CD1c-positive myeloid dendritic cell (primary cell): ENCODE results near the gene PRTN3.
"Not testable (repeated sequence)": the region's sequence is repeated elsewhere in the genome, so short reads cannot be mapped to it uniquely, and the experiment has no call there.

Experiments
- DNase-seq: peaks from one replicate; pipeline ENCODE4 v3.0.0-alpha.2; 2016; ENCODE audit errors: extremely low spot score

The PRTN3 gene

DNA sequence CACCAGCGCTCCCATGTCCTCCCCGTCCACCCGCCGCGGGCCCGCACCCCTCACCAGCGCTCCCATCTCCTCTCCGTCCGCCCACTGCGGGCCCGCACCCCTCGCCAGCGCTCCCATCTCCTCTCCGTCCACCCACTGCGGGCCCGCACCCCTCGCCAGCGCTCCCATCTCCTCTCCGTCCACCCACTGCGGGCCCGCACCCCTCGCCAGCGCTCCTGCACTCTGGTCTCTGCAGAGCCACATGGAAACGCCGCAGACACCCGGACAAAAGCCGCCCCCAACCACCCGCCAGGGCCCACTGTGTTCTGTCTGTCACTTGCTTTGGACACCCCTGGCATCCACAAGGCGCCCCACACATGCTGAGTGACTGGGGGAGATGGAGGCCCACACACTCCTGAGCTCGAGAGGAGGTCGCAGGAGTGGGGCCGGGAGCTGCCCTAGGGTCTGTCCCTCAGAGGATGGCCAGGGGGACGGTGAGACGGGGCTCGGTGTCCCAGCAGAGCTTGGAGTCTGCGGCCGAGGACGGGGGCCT is 26.0 kb downstream of the PRTN3 start:
- DNase-seq: no peak

DNA sequence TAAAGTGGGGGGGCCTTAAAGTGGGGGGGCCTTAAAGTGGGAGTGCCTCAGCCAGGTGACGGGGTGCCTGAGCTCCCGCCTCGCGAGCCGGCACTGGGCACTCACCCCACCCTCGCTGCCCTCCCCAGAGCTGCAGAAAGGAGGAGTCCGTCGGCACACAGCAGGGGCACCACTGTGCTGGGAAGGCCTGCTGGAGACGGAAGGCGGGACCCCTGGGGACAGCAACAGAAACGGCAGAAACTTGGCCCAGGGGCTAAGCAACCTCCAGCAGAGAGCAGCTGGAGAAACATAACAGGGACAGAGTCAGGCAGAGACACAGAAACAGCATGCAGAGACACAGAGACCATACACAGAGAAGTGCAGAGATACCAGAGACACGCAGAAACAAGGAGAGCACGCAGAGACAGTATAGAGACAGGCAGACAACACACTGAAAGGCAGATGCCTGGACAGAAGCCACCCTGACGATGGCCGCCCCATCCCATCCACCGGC is 26.5 kb downstream of the PRTN3 start:
- no peak for DNase-seq

DNA sequence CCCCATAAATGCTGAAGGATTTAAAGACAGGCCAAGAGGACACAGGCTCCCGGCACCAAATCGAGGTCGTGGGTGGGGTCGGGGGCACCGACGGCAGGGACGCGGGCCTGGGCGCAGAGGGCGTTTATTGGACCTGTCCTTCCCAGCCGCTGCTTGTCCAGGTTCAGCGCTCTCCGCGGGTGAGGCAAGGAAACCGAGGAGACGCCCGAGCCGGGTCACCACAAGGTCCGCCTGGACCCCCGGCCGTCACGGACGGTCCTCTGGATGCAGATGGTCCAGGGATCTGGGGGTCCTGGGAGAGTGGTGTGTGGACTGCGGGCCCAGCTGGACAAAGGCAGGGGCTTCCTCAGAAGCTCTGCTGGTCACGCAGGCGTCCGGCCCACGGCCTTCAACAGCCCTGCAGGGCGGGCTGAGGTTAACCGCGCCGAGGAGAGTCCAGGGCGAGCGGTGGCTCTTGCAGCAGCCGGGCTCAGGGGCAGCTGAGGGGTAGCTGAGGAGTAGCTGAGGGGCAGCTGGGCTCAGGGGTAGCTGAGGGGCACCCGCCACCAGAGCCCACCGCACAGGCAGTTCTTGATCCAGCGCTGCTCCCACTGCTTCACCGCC is 27.2 kb downstream of the PRTN3 start:
- no peak for DNase-seq

DNA sequence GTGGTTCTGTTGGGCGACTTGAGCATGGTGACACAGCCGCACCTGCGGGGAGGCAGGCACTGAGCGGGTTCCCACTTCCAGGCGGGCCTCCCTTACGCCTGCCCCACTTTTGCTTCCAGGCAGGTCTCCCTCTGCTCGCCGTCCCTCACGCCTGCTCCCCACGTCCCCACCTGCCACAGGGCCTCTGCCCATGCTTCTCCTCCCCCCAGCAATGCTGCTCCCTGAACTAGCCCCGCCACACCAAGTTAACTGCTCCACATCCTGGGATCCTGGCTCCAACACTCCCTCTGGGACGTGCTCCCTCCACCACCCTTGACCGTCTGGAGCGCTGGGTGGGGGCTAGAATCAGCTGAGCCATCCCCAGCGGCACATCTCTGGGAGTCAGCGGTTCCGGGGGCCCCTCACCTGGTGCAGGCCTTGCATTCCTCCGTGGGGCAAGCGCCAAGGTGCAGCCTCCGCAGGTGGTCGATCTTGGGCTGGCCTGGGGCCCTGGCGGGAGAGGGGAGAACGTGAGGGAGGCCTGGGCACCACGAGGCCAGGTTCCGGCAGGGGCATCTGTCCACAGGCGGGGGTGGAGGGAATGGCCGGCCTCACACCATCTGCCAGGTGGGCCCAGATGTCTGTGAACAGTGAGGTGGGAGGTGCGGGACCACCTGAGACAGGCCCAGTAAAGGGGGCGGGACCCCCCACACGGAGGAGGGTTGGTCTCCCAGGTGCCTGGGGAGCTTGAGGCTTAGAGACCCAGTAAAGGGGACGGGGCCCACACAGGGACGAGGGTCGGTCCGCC is 27.9 kb downstream of the PRTN3 start:
- no peak for DNase-seq

DNA sequence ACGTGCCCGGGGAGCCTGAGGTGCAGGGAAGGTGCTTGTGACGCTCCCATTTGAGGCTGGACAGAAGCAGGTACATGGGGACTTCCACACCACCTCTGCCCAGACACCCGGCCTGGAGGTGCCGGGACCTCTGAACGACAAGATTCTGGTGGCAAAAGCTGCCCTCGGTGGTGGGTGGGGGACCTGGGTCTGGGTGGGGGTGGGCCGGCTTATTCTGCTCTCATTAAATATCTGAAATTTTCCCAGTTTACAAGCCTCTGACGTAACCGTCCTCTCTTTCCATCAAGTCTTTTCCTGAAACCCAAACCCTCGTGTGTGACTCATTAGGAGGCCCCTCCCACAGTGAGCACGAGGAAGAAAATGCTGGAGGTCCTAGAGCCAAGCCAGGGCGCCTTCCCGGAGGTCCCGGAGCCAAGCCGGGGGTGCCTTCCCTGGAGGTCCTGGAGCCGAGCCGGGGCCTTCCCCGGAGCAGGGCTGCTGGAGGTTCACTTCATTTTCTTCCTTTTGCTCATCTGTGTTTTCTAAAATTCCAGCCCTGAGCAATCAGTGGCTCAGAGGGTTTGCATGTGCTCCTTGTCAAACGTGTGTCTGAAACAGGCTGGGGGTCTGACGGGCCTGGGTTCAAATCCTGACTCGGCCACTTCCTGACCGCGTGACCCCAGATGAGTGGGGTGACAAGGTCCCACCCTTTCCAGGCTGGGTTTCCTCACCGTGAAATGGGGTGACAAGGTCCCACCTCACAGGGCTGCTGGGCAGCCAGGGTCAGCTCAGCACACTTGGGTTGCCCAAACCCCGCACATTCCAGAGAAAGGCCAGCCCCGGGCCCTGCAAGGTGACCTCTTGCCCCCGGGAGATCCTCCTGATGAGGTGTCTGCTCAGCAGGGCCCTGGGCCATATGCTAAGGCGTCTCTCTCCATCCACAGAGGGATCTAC is 28.7 kb downstream of the PRTN3 start:
- no peak for DNase-seq

DNA sequence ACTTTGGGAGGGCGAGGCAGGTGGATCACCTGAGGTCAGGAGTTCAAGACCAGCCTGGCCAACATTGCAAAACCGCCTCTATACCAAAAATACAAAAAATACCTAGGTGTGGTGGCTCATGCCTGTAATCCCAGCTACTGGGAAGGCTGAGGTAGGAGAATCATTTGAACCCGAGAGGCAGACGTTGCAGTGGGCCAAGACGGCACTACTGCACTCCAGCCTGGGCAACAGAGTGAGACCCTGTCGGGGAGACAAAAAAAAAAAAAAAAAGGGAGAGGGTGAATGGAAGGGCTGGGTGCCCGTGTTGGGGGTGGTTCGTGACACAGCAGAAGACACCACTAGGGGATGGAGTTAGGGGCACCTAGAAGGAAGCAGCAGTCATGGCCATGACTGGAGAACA is 29.5 kb downstream of the PRTN3 start:
- DNase-seq: no peak

DNA sequence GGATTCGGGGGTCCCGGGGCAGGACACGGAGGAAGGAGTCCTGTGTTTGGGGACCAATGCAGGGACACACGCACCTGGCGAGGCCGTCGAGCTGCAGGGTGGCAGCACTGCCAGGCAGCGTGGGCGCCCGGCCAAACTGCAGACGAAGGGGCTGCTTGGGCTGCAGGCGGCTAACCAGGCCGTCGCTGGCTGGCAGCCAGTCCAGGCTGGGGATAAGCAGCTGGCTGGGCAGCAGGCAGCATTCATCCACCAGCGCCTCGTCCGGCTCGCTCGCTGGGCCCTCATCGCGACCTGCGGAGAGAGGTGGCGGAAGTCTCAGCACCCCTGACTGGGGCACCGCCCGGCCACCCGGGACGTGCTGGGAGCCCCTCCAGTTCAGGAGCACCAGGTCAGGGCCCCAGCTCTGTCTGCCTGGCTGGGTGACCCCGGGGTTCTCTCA is 30.2 kb downstream of the PRTN3 start:
- DNase-seq: no peak

DNA sequence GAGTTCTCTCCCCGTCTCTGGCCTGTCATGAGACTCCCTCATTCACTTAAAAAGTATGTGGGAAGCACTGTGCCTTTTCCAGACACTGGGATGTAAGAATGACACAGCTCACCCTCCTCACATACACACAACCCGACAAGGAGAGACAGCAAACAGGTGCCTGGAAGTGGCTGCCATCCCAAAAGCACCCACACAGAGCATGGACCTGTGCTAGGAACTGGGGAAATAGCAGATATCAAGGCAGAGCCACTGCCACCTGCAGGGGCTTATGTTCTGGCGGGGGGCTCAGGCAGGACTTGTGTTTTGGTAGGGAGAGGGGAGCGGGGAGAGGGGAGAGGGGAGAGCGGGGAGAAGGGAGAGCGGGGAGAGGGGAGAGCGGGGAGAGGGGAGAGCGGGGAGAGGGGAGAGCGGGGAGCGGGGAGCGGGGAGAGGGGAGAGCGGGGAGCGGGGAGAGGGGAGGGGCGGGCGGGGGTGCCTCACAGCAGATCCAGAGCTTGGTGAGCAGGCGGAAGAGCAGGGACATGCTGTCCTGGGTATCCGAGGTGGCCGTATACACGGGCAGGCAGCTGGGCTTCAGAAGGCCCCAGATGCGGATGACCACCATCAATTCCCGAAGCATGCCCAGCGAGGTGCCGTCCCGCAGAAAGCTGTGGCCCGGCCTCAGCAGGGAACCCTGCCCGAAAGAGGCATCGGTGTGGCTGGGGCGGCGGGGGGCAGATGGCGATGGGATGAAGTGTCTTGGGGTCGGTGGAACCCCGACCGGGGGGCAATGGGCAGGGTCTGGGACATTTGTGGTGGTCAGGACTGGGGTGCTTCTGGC is 30.9 kb downstream of the PRTN3 start:
- DNase-seq: no peak

DNA sequence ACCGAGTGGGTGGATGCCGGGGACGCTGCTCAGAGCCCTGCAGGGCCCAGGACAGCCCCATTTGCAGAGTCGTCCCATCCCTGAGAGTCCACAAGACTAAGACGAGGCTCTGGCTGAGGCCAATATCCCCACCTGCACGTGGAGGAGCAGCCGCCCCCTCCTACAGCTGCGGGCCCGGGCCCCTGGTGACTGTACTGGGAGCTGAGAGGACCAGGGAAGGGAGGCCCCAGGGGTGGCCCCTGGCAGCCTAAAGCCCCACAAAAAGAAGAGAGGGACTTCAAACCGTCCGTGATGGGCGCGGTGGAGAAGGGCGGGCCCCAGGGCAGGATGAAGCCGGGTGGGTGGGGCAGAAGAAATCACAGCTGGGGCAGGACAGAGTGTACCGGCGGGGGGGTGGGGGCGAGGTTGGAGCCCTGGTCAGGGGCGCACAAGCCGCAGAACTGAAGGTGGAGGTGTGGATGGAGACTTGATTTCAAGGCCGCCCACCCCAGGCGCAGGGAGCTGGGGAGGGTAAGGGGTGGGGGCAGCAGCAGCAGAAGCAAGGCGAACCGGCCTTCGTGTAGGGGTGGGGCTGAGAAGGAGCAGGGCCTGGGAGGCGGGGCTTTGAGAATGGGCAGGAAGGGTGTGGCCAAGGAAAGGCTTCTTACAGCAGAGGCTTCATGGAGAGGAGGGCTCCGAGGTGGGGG is 31.6 kb downstream of the PRTN3 start:
- DNase-seq: peak; percentile 76

GRCh38 chr19:873084-873483 is 32.3 kb downstream of the PRTN3 start:
- DNase-seq: peak; percentile 68

DNA sequence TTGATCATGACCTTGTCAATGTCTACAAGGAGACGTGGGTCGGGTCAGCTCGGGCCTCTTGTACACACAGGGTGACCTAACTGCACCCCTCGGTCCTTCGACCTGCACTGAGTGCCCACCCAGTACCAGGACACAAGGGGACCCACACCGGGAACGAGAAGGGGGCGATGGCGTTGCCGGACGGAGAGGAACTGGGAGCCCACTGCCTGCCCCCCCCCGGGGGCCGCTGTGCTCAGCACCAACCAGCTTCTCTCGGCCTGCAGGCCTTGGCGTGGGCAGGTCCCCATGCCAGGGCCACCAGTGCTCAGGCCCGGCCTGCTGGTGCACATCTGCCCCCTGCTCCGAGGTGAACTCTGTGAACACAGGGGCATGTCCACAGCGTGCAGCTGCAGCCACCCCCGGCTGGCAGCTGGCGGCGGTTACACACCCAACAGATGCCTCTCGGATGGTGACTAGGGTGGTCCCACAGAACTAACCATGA is 32.8 kb downstream of the PRTN3 start:
- DNase-seq: no peak

- no peak for DNase-seq
Observed at GRCh38 chr19:875265-875879, 34.6 kb downstream of the PRTN3 start.

DNA sequence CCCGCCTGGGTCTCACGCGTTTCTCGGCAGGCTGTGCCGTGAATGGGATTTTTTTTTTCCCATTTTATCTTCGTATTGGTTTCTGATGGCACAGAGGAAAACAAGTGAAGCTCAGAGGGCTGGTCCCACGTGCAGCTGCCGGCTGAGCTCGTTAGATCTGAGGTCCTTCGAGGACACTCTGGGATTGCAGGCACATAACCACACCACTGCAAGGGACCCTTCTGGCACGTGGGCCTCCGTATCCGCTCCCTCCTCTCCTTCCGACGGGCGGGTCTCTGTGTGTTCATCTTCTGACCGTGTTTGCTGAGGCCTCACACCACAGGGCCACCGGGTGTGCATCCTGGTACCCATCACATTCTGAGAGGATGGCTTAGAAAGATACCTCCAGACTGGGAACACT is 35.3 kb downstream of the PRTN3 start:
- no peak for DNase-seq

DNA sequence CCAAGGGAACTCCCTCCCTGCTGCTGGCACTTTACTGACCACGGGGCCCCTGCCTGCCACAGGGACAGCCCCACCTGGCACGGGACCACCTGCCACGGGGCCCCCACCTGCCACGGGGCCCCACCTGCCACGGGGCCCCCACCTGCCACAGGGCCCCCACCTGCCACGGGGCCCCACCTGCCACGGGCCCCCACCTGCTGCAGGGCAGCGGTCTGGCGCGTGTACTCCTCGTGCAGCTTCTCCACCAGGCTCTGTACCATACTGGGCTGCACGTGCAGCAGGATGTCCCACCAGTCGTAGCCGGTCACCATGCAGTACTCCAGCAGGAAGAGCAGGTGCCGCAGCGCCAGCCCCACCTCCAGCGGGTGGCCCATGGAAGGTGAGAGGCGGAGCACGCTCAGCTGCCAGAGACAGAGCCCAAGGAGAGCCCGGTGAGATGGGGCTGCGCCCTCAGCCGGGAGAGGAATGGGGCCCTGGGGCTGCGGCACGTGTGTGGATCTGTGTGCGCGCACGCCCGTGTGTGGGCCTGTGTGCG is 36.0 kb downstream of the PRTN3 start:
- no peak for DNase-seq

- not testable (repeated sequence) for DNase-seq
Observed at GRCh38 chr19:877992-878660, 37.3 kb downstream of the PRTN3 start.

DNA sequence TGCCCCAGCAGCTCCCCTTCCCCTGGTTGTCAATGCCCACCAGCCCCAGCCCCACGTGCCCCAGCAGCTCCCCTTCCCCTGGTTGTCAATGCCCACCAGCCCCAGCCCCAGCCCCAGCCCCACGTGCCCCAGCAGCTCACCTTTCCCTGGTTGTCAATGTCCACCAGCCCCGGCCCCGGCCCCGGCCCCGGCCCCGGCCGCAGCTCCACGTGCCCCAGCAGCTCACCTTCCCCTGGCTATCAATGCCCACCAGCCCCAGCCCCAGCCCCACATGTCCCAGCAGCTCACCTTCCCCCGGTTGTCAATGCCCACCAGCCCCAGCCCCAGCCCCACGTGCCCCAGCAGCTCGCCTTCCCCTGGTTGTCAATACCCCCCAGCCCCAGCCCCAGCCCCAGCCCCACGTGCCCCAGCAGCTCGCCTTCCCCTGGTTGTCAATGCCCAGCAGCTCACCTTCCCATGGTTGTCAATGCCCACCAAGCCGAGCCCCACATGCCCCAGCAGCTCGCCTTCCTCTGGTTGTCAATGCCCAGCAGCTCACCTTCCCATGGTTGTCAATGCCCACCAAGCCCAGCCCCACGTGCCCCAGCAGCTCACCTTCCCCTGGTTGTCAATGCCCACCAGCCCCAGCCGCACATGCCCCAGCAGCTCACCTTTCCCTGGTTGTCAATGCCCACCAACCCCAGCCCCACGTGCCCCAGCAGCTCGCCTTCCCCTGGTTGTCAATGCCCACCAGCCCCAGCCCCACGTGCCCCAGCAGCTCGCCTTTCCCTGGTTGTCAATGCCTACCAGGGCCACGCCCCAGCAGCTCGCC is 38.2 kb downstream of the PRTN3 start:
- not testable (repeated sequence) for DNase-seq

- no peak for DNase-seq
Observed at GRCh38 chr19:879711-880438, 39.1 kb downstream of the PRTN3 start.
